ENCODE results near the gene ADH6.

ADH6 gene

DNA sequence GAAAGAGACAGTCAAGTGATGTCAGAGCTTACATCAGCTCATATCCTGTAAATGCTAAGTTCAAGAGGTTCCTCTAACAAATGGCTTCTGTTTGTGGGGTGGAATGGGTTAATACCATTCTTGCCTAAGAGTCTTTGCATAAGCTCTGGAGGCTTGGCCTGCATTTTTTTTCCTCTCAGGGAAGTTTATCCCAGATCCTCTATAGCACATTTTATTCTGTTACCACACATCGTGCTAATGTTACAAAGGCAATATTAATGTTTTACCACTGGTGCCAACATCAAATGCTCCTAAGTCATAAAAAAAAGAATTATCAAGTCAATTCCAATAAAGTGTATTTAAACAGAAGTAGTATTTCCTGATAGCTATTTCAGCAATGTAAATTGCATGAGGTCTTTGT is 2.9 kb upstream of the ADH6 start:
- no peak for DNase-seq (ENCODE audit: low spot score)
- TF ChIP-seq, protein P1, sequence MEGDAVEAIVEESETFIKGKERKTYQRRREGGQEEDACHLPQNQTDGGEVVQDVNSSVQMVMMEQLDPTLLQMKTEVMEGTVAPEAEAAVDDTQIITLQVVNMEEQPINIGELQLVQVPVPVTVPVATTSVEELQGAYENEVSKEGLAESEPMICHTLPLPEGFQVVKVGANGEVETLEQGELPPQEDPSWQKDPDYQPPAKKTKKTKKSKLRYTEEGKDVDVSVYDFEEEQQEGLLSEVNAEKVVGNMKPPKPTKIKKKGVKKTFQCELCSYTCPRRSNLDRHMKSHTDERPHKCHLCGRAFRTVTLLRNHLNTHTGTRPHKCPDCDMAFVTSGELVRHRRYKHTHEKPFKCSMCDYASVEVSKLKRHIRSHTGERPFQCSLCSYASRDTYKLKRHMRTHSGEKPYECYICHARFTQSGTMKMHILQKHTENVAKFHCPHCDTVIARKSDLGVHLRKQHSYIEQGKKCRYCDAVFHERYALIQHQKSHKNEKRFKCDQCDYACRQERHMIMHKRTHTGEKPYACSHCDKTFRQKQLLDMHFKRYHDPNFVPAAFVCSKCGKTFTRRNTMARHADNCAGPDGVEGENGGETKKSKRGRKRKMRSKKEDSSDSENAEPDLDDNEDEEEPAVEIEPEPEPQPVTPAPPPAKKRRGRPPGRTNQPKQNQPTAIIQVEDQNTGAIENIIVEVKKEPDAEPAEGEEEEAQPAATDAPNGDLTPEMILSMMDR (IDR thresholded peaks at IDR 0.05; ENCODE audit: borderline replicate concordance, control extremely low read depth, extremely low read depth, insufficient read depth, missing control alignments), result no peak
- in situ Hi-C loops (cut with MboI; ENCODE audit: low sequenced_read_pairs, unreplicated experiment), result no loop called here

DNA sequence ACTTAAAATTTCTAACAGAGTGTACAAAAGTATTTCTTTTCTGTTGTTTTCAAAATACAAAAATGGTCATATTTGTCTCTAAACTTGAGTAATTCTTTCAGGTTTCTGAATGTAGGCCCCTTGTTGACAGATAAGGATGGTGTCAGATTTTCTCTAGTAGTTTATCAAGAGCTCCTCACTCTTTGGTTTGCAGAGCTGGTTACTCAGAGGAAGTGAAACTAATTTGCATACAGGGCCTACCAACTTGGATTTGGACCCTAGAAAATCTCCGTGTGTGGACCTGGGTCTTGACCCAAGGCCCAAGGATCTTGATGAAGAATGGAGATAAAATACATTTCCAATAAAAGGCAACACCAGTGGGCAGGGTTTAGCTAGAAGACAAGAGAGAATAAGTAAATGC is 433 bp upstream of the ADH6 start:
- no peak for DNase-seq (ENCODE audit: low spot score)

DNA sequence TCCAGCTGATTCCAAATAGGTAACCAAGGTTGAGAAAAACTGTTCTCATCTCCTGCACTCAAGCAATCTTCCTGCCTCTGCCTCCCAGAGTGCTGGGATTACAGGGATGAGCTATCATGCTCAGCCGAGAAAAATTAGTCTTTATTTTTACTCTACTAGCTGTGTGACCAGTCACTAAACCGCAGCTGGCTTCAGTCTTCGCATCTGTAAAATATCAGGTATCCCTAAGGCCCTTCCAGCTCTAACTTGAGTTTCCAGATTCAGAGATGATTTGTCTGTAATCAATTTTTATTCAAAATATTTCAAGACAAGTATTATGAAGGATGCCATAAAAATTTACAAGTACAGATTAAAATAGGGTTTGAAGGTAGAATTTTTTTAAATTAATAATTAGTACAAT is 3.5 kb downstream of the ADH6 start:
- TF ChIP-seq, protein P1 (IDR thresholded peaks at IDR 0.05; ENCODE audit: borderline replicate concordance, control extremely low read depth, extremely low read depth, insufficient read depth, missing control alignments), result no peak
- DNase-seq (ENCODE audit: low spot score), result no peak

More for the DNA sequence above, 433 bp upstream of the ADH6 start:
- in situ Hi-C loops (cut with MboI; ENCODE audit: low sequenced_read_pairs, unreplicated experiment), result no loop called here
- TF ChIP-seq, protein P1 (IDR thresholded peaks at IDR 0.05; ENCODE audit: borderline replicate concordance, control extremely low read depth, extremely low read depth, insufficient read depth, missing control alignments), result no peak

DNA sequence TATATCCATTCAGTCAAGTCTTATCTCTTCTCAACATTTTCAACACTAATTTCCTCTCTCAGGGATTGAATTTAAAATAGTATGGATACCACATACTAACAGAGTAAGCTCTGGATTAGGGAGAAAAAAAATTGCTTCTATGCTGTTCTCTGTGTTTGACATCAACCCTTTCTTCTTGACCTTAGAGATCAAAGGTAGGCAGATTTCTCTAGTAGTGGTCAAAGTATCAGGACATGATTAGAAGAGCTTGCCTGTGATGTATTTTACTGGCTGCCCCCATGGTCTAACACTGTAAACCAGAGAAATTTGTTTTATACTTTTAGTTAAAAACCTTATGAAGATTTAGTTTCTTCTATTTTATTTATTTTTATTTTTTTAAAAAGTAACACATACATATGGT is 8.3 kb downstream of the ADH6 start:
- in situ Hi-C loops (cut with MboI; ENCODE audit: low sequenced_read_pairs, unreplicated experiment), result no loop called here
- DNase-seq (ENCODE audit: low spot score), result no peak
- TF ChIP-seq, protein P1 (IDR thresholded peaks at IDR 0.05; ENCODE audit: borderline replicate concordance, control extremely low read depth, extremely low read depth, insufficient read depth, missing control alignments), result no peak

More for the DNA sequence above, 3.5 kb downstream of the ADH6 start:
- in situ Hi-C loops (cut with MboI; ENCODE audit: low sequenced_read_pairs, unreplicated experiment), result no loop called here

DNA sequence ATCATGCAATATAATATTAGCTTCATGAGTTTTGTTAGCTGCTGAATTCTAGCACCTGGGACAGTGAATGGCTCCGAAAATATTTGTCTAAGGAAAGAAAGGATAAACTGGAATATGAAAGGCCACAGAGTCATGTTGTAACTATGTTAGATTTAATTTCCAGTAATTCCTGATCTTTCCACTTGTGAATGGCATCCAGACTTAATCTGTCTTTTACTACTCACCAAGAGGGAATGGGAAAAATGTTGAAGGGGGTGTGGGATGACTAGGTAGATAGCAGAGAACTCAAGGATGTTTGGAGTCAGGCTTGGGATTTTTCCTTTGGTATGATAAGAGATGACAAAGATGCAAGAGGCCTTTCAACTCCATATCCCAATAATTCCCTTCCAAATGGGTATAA is 9.4 kb downstream of the ADH6 start:
- in situ Hi-C loops (cut with MboI; ENCODE audit: low sequenced_read_pairs, unreplicated experiment), result no loop called here
- DNase-seq (ENCODE audit: low spot score), result no peak
- TF ChIP-seq, protein P1 (IDR thresholded peaks at IDR 0.05; ENCODE audit: borderline replicate concordance, control extremely low read depth, extremely low read depth, insufficient read depth, missing control alignments), result no peak

DNA sequence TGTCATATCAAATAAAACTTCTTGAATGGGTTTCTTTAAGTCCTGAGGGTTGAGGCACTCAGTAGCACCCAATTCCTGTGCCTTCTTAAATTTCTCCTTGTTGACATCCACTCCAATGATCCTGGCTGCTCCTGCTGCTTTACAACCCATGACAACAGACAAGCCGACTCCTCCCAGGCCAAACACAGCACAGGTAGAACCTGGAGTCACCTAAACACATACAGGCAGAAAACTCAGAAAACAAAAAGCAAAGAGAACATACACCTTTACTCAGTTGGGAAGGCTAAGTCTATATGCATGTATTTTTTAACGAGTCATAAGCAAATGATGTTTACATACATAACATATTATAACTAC is 10.3 kb downstream of the ADH6 start:
- TF ChIP-seq, protein P1 (IDR thresholded peaks at IDR 0.05; ENCODE audit: borderline replicate concordance, control extremely low read depth, extremely low read depth, insufficient read depth, missing control alignments), result no peak
- DNase-seq (ENCODE audit: low spot score), result no peak
- in situ Hi-C loops (cut with MboI; ENCODE audit: low sequenced_read_pairs, unreplicated experiment), result no loop called here

Data from GM13976 (cell line).